Measurements from ENCODE around the gene CTNS.
A peak's percentile ranks its signal among the peaks of the same experiment; 100 is the strongest.

The CTNS gene

GRCh38 chr17:3635474-3636153, 946 bp upstream of the CTNS start:
- DNase-seq (ENCODE audit: low read depth) = peak; percentile 6
- TF ChIP-seq, protein P1, sequence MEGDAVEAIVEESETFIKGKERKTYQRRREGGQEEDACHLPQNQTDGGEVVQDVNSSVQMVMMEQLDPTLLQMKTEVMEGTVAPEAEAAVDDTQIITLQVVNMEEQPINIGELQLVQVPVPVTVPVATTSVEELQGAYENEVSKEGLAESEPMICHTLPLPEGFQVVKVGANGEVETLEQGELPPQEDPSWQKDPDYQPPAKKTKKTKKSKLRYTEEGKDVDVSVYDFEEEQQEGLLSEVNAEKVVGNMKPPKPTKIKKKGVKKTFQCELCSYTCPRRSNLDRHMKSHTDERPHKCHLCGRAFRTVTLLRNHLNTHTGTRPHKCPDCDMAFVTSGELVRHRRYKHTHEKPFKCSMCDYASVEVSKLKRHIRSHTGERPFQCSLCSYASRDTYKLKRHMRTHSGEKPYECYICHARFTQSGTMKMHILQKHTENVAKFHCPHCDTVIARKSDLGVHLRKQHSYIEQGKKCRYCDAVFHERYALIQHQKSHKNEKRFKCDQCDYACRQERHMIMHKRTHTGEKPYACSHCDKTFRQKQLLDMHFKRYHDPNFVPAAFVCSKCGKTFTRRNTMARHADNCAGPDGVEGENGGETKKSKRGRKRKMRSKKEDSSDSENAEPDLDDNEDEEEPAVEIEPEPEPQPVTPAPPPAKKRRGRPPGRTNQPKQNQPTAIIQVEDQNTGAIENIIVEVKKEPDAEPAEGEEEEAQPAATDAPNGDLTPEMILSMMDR (IDR thresholded peaks at IDR 0.05; ENCODE audit: control insufficient read depth, extremely low read depth, insufficient read depth) = no peak
- peak overlapping the region; percentile 94 for H3K4me3 ChIP-seq (ENCODE audit: low read depth, low read length)

DNA sequence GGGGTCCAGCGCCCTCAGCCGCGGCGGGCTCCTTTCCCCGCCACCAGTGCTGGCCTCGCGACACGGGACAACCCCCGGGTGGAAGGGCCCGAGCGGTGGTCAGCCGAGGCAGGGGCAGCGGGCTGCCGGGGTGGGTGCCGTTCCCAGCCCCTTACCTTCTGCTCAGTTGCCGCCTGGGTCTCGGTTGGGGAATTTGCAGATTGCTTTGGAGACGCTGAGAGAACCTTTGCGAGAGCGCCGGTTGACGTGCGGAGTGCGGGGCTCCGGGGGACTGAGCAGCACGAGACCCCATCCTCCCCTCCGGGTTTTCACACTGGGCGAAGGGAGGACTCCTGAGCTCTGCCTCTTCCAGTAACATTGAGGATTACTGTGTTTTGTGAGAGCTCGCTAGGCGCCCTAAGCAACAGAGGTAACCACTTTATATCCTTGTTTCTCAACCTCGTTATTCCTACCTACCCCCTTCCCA, 381 bp downstream of the CTNS start:
- DNase-seq (ENCODE audit: low read depth) = no peak
- peak overlapping the region; percentile 94 for H3K4me3 ChIP-seq (ENCODE audit: low read depth, low read length)
- TF ChIP-seq, protein P1 (IDR thresholded peaks at IDR 0.05; ENCODE audit: control insufficient read depth, extremely low read depth, insufficient read depth) = no peak

GRCh38 chr17:3639981-3640596, 3.5 kb downstream of the CTNS start:
- no peak for DNase-seq (ENCODE audit: low read depth)
- H3K4me3 ChIP-seq (ENCODE audit: low read depth, low read length) = no peak overlapping the region
- TF ChIP-seq, protein P1 (IDR thresholded peaks at IDR 0.05; ENCODE audit: control insufficient read depth, extremely low read depth, insufficient read depth) = no peak

- DNase-seq (ENCODE audit: low read depth) = no peak
- no peak overlapping the region for H3K4me3 ChIP-seq (ENCODE audit: low read depth, low read length)
- TF ChIP-seq, protein P1 (IDR thresholded peaks at IDR 0.05; ENCODE audit: control insufficient read depth, extremely low read depth, insufficient read depth) = no peak
These were observed 4.5 kb downstream of the CTNS start for GRCh38 chr17:3641014-3641413.

GRCh38 chr17:3641717-3642486, 5.3 kb downstream of the CTNS start:
- TF ChIP-seq, protein P1 (IDR thresholded peaks at IDR 0.05; ENCODE audit: control insufficient read depth, extremely low read depth, insufficient read depth) = no peak
- no peak overlapping the region for H3K4me3 ChIP-seq (ENCODE audit: low read depth, low read length)
- peak; percentile 52 for DNase-seq (ENCODE audit: low read depth)

DNA sequence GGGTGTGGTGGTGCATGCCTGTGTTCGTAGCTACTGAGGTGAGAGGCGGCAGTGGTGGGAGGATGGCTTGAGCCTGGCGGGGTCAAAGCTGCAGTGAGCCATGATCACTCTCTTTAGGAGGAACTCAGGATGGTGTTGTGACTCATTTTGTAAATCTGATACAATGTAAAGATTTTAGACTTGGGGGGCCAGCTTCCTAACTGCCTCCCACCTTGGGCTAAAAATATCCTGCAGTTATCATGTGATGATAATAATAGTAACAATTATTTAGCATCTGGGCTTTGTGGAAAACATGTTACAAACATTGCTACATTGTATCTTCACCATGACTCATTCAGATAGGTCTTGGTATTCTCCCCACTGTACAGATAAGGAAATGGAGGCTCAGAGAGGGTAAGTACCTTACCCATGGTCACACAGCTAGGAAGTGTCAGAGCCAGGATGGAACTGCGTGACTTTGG, 7.4 kb downstream of the CTNS start:
- no peak for DNase-seq (ENCODE audit: low read depth)
- TF ChIP-seq, protein P1 (IDR thresholded peaks at IDR 0.05; ENCODE audit: control insufficient read depth, extremely low read depth, insufficient read depth) = no peak

More for the DNA sequence above, 7.4 kb downstream of the CTNS start:
- H3K4me3 ChIP-seq (ENCODE audit: low read depth, low read length) = no peak overlapping the region

All from LNCaP clone FGC (cell line).